ENCODE measurements around the gene CDH4.
"Not testable (repeated sequence)": the region's sequence is repeated elsewhere in the genome, so short reads cannot be mapped to it uniquely, and the experiment has no call there.

The CDH4 gene

DNA sequence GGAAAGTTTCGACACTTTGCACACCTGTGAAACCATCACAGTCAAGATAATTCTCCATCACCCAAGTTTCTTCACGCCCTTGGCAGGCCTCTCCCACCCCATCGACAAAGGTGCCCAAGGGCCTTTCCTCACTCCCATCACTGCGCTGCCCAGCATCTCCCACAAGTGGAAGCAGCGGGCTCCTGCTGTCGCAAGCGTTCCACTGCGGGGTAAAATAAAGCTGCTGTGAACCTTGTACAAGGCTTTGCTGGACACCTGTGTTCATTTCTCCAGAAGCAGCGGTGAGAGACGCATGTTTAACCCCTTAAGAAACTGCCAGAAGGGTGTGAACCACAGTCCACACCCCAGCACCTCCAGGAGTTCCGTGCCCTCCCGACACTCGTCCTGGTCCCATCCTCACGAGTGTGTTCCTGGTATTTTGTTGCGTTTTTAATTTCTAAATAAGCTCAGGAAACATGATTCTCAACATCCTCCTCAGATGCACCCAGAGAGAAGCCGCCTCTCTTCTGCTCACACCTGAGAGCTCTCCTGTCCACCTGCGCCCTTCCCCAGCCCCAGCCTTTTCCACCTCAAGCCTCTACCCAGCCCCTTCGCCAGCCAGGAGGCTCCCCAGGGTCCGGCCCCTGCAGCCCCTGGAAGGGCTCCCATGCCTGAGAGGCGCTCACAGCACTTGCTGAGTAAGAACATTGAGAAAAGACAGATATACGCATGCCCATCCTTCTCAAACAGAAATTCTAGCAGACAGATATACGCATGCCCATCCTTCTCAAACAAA lies 716.2 kb downstream of the CDH4 start:
- TF ChIP-seq ZFX (IDR thresholded peaks at IDR 0.05) (no peak), CTCF (conservative IDR thresholded peaks at IDR 0.05) (no peak)
- no peak overlapping the region for H3K27ac ChIP-seq

- H3K27ac ChIP-seq, result no peak overlapping the region
- no peak for TF ChIP-seq CTCF (conservative IDR thresholded peaks at IDR 0.05)
- no peak for TF ChIP-seq ZFX (IDR thresholded peaks at IDR 0.05)
Observed at GRCh38 chr20:61968932-61969331, 716.9 kb downstream of the CDH4 start.

DNA sequence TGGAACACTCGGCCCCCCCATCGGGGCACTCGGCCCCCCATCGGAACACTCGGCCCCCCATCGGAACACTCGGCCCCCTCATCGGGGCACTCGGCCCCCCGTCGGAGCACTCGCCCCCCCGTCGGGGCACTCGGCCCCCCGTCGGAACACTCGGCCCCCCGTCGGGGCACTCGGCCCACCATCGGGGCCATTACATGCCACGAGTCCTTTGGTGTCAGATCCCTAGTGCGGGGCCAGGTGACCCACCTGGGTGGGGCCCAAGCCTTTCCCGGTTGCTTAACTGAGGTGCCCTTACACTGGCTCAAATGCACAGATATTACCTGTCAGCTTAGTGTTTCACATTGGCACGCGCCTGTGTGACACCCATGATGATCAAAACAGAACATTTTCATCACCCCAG lies 717.7 kb downstream of the CDH4 start:
- TF ChIP-seq CTCF (conservative IDR thresholded peaks at IDR 0.05) (no peak), ZFX (IDR thresholded peaks at IDR 0.05) (no peak)
- H3K27ac ChIP-seq, result no peak overlapping the region

DNA sequence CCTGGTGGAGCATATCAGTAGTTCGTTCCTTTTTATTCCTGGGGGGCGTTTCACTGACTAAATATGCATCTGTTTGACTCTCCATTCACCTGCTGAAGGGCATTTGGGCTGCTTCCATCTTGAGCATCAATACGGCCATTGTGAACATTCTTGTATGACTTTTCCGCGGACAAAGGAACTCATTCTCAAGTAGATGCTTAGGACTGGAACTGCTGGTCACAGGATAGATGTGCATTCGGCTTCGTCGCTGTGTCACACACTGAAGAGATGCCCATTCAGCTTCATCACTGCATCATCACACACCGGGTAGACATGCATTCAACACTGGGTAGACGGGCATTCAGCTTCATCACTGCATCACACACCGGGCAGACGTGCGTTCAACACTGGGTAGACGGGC lies 718.3 kb downstream of the CDH4 start:
- H3K27ac ChIP-seq, result no peak overlapping the region
- no peak for TF ChIP-seq ZFX (IDR thresholded peaks at IDR 0.05)
- no peak for TF ChIP-seq CTCF (conservative IDR thresholded peaks at IDR 0.05)

- H3K27ac ChIP-seq, result not testable (repeated sequence)
Observed at GRCh38 chr20:61971595-61971994, 719.5 kb downstream of the CDH4 start.

DNA sequence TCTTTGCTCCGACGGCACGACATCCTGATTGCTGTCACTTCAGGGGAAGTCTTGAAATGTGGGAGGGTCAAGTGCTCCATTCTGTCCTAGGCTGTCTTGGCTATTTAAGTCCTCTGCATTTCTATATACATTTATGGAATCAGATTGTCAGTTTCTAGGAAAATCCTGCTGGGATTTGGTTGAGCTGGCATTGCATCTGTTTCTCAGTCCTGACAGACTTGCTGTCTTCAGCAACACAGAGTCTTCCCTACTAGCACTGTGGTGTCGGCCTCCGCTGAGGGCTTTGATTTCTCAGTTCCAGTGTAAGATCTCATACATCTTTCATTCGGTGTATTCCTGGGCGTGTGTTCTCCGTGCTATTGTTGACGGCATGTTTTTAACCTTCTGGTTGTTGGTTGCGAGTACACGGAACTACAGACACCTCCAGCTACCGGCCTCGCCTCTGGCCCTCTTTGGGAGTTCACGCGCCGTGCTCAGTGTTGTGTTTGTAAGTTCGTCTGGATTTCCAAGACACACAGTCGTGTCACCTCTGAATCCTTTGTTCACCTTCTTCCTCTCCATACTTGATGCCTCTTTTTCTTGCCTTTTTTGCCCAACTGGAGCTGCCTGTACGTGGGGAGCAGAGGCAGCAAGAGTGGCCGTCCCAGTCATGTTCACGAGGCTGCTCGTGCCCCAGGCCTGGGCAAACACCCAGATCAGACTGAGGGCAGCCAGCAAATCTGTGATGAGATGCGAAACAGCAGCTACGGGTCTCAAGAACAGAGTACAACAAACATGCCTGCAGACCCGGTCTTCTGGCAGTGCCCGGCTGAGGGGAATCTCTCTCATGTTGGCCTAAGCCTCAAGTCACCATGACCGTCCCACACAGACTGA lies 720.8 kb downstream of the CDH4 start:
- TF ChIP-seq ZFX (IDR thresholded peaks at IDR 0.05), result no peak
- TF ChIP-seq CTCF (conservative IDR thresholded peaks at IDR 0.05), result no peak
- H3K27ac ChIP-seq, result no peak overlapping the region

GRCh38 chr20:61973515-61974356 lies 721.7 kb downstream of the CDH4 start:
- no peak for TF ChIP-seq ZFX (IDR thresholded peaks at IDR 0.05)
- TF ChIP-seq CTCF (conservative IDR thresholded peaks at IDR 0.05), result no peak
- H3K27ac ChIP-seq, result no peak overlapping the region

All from C4-2B (cell line).